HFF-Myc (cell line): Measurements from ENCODE around the gene TSNAXIP1.

ENCODE experiments used
- DNase-seq: peaks from one replicate; pipeline ENCODE4 v3.0.0-alpha.2; 2011; ENCODE audit warnings: low read depth; ENCODE audit errors: extremely low read depth
- H3K4me3 ChIP-seq: replicated peaks from 2 replicates; pipeline ENCODE4 v1.5.1; 2011; ENCODE audit warnings: low read depth, mild to moderate bottlenecking, control low read depth, low read length
- CTCF ChIP-seq: IDR thresholded peaks from 2 replicates; pipeline ENCODE4 v1.5.1; 2012; ENCODE audit warnings: mild to moderate bottlenecking, low read depth, low read length, control low read depth; ENCODE audit errors: missing control alignments

The TSNAXIP1 gene

GRCh38 chr16:67782567-67783352 is 23.9 kb upstream of the TSNAXIP1 start:
- TF ChIP-seq CTCF: no peak
- no peak for DNase-seq
- no peak overlapping the region for H3K4me3 ChIP-seq

- TF ChIP-seq CTCF: no peak
Observed at GRCh38 chr16:67783353-67783725, 23.4 kb upstream of the TSNAXIP1 start.

GRCh38 chr16:67786491-67786890 is 20.2 kb upstream of the TSNAXIP1 start:
- H3K4me3 ChIP-seq: no peak overlapping the region
- TF ChIP-seq CTCF: no peak
- DNase-seq: no peak

More at GRCh38 chr16:67783353-67783725, 23.4 kb upstream of the TSNAXIP1 start:
- no peak for DNase-seq
- no peak overlapping the region for H3K4me3 ChIP-seq

GRCh38 chr16:67790071-67790470 is 16.6 kb upstream of the TSNAXIP1 start:
- no peak for DNase-seq
- no peak for TF ChIP-seq CTCF
- no peak overlapping the region for H3K4me3 ChIP-seq

- no peak for TF ChIP-seq CTCF
- DNase-seq: no peak
Observed at GRCh38 chr16:67796099-67796718, 10.5 kb upstream of the TSNAXIP1 start.

GRCh38 chr16:67800338-67800926 is 6.3 kb upstream of the TSNAXIP1 start:
- no peak for DNase-seq
- H3K4me3 ChIP-seq: no peak overlapping the region
- no peak for TF ChIP-seq CTCF

More at GRCh38 chr16:67796099-67796718, 10.5 kb upstream of the TSNAXIP1 start:
- no peak overlapping the region for H3K4me3 ChIP-seq
